HUDEP-2 (cell line): ENCODE measurements around the gene CNOT6.

Experiments used
- DNase-seq, 76 experiments: peaks; one replicate each; lab custom pipeline; 2025; ENCODE audit not compliant: unreplicated experiment in 76 of 76; lab: John Stamatoyannopoulos, UW

CNOT6 gene

GRCh38 chr5:180613814-180614188, 119.6 kb downstream of the CNOT6 start:
- no peak for DNase-seq

GRCh38 chr5:180618487-180618828, 124.3 kb downstream of the CNOT6 start:
- DNase-seq, result peak in 21 of 76 experiments; percentile 10 to 65 (median 43)

- DNase-seq, result peak in 73 of 76 experiments; percentile 7 to 88 (median 68)
Measured at GRCh38 chr5:180618829-180619562, 124.8 kb downstream of the CNOT6 start.

- DNase-seq, result no peak
Measured at GRCh38 chr5:180619563-180619915, 125.4 kb downstream of the CNOT6 start.

- DNase-seq, result no peak
Measured at GRCh38 chr5:180620014-180620413, 125.8 kb downstream of the CNOT6 start.

DNA sequence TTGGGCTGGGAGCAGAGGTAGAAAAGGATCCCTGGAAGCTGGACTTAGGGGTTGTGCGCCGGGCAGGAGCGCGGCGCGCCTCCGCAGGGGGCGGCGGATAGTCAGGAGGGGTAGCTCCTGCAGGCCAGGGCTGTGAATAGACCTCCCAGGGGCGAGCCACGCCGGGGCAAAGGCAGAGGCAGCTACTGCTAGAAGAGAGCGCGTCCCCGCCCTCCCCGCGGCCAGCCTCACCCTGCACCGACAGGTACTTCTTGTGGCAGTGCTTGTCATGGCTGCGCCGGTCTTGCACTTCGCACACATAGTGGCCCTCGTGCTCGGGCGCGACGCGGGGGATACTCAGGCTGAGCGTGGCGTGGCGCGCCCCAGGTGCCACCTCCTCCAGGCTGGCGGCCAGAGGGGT, 127.1 kb downstream of the CNOT6 start:
- DNase-seq, result no peak

GRCh38 chr5:180622910-180623309, 128.7 kb downstream of the CNOT6 start:
- no peak for DNase-seq

DNA sequence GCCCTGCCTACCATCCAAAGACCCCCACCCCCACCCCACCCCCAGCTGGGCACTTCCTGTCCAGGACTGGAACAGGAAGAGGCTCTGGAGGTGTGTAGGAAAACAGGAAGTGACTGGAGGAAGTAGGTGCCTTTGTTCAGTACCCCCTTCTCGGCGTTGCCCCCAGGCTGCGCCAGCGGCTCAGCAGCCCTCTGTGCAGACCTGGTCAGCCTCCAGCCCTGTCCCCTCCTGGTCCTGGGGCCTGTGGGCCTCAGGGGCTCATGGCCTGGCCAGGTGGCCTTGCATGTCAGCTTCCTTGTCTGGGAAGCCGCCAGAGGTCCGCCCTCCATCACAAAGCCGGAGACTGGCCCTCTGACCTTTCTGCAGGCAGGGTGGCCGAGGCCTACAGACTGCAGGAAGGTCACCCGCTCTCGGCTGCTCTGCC, 129.2 kb downstream of the CNOT6 start:
- no peak for DNase-seq

DNA sequence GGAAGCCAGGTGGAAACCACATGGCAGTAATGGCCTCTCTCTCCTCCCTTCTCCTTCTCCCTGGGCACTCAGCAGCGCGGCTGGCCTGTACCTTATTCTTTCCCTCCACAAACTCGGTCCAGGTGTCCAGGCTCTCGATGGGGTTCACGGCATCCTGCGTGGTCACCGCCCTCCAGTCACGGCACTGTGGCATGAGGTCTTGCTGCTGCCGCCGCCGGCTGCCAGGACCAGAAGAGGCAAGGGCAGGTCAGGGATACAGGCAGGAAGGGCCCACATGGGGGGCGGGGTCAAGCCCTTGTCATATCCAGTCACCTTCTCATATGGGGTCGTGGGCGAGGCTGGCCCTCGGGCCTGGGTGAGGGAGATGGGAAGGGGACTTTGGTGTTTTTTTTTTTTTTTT, 129.7 kb downstream of the CNOT6 start:
- no peak for DNase-seq

DNA sequence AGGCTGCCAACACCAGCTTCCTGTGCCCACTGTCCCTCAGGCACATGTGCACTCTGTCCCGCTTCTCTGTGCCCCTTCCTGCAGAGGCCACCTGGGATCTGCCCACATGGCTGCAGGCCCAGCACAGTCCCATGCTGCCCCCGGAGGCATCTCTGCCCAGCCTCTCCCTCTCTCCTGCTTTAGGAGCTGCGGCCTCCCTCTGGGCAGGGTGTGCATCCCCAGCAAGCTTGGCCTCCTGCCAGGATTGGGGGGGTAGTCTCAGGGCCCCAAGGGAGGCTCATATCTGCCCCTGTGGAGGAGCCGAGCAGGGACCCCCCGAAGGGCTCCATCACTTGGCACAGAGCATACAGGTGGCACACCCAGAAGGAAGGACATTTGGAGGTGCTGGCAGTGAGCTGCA, 130.4 kb downstream of the CNOT6 start:
- DNase-seq, result peak in 2 of 76 experiments; percentile 7 to 22

GRCh38 chr5:180625125-180625790, 131.1 kb downstream of the CNOT6 start:
- no peak for DNase-seq

DNA sequence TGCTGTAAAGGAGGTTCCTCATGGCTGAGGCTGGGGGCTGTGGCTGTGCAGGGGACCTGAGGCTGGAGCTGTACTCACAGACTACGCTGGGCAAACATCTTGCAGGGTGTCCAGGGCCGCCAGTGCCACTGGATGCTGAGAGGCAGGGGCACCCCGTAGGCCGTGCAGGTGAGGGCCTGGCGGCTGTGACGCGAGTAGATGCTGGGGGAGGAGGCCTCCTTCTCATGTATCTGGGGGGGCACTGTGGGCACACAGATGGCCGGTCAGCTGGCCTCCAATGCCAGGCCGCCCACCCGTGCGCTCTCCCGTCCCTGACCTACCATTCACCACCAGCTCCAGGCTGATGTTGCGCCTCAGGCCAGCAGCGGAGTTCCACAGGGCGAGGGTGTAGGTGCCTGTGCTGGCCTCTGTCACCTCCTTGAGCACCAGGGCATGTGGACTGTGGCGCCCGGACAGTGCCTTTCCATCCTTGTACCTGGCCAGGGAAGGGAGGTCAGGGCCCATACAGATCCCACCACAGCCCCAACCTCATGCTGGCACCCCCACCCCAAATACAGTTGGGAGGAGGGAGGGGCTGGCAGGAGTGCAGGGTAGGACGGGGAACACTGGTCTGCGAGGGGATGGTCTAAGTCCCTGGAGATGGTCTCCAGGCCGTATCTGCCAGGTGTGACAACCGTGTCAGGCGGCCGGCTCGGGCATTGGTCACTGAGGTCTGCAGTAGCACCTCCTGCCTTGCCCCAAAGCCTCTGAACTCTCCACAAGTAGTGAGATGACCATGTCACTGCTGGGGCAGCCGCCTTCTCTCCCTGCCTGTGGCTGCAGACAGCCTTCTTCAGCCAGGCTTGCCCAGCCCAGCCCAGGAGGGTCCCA, 131.8 kb downstream of the CNOT6 start:
- DNase-seq, result no peak

DNA sequence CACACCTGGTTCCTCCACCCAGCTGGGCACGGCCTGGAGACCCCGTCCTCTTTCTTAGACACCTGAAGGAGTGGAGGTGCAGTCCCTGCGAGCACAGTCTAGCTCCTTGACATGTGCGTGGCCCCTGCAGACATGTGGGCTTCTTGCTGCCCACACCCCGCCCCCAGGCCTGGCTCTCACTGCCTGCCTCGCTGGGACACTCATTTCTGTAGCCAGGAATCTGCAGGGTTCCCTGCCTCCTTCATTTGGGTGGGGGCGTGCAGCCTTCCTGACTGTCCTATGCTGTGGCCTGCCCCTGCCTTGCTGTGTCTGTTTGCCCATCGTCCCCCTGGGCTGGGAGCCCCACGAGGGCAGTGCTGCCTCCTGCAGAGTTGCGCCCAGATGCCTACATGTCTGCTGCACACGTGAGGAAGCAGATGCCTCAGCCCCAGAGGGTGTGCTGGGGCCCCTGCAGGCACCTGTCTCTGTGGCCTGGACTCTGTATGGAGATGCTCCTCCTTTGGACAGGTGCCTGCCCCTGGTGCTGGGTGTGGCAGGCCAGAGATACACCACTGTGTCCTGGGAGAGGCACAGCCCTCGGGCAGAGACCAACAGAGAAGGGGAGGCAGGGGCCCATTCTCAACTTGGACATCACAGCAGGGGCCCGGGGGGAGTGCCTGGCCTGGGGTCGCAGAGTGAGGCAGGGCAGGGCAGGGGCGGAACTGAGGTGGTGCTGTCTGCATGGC, 132.6 kb downstream of the CNOT6 start:
- DNase-seq, result no peak

DNA sequence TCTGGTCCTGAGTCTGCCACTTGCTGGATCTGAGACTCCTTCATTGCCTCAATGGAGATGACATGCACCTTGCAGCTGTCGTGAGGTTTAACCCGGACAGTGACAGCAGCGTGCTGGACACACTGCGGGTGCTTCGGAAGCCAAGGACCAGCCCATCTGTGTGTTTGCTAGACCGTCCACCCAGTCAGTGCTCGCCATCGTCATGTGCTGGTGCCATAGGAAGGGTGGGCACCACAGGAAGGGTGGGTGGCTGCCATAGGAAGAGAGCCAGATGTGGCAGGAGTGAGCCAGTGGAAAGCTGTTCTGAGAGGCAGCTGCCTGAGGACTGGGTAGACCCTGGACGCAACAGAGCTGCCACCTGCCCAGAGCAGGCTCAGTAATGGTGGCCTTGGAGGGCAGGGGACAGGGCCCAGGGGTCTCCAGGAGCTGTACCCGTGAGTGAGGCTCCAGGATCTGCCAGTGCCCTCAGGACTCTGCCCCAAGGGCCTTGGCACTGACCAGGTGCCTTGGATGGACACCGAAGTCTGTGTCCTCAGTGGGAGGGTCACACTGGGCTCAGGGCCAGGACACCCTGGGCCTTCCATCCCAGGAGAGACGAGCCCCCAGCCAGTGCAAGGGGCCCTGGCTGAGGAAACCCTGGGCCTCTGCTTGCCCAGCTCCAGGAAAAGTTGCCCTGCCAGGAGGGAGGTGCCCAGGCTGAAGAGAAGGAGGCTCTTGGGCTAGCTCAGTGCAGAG, 133.4 kb downstream of the CNOT6 start:
- no peak for DNase-seq
